Measurements from ENCODE around the gene TSACC. TPM values are rescaled to one million over a fixed set of nuclear protein-coding genes. Genes with fewer than 3 reads are reported as not detected.

Gene TSACC
- total RNA-seq, 6 experiments from 2014 or later = 0.37 to 1.1 (median 0.99) TPM; not detected in 2

- TF ChIP-seq POLR2A (IDR thresholded peaks at IDR 0.05) (no peak), CTCF (IDR thresholded peaks at IDR 0.05) (no peak)
- H3K4me1 ChIP-seq = no peaks in the 10 kb centered on the region
- ATAC-seq (no peak), DNase-seq (no peak)
- H3K4me3 ChIP-seq = no peak overlapping the region
- intact Hi-C loops (cut with DNase I) = no loop called here
- H3K27me3 ChIP-seq = no peaks in the 10 kb centered on the region
- no peak overlapping the region for H3K27ac ChIP-seq
- 61% methylated on average over 3 of the region's 8 CpGs for WGBS (ENCODE audit: insufficient coverage, low coverage, low lambda C conversion rate, missing lambda C conversion rate)
- no peaks in the 10 kb centered on the region for H3K9me3 ChIP-seq
- no peaks in the 10 kb centered on the region for H3K36me3 ChIP-seq
Measured at GRCh38 chr1:156391701-156392100, 53.4 kb downstream of the TSACC start.

- no peak for TF ChIP-seq CTCF (IDR thresholded peaks at IDR 0.05)
- TF ChIP-seq POLR2A (IDR thresholded peaks at IDR 0.05) = no peak
- ATAC-seq = no peak
- H3K27ac ChIP-seq = no peak overlapping the region
- 80% methylated on average over 11 of the region's 13 CpGs for WGBS (ENCODE audit: insufficient coverage, low coverage, low lambda C conversion rate, missing lambda C conversion rate)
- intact Hi-C loops (cut with DNase I) = no loop called here
- no peak overlapping the region for H3K4me3 ChIP-seq
- no peaks in the 10 kb centered on the region for H3K4me1 ChIP-seq
- no peak for DNase-seq
- no peaks in the 10 kb centered on the region for H3K27me3 ChIP-seq
- H3K9me3 ChIP-seq = no peaks in the 10 kb centered on the region
- H3K36me3 ChIP-seq = no peaks in the 10 kb centered on the region
Measured at GRCh38 chr1:156392452-156392853, 54.1 kb downstream of the TSACC start.

GRCh38 chr1:156393095-156393494, 54.8 kb downstream of the TSACC start:
- no peaks in the 10 kb centered on the region for H3K4me1 ChIP-seq
- intact Hi-C loops (cut with DNase I) = no loop called here
- TF ChIP-seq CTCF (IDR thresholded peaks at IDR 0.05) = no peak
- no peak for TF ChIP-seq POLR2A (IDR thresholded peaks at IDR 0.05)

GRCh38 chr1:156394082-156394481, 55.8 kb downstream of the TSACC start:
- no peak for TF ChIP-seq POLR2A (IDR thresholded peaks at IDR 0.05)
- no peak for TF ChIP-seq CTCF (IDR thresholded peaks at IDR 0.05)
- H3K4me1 ChIP-seq = no peaks in the 10 kb centered on the region
- H3K4me3 ChIP-seq = no peak overlapping the region
- intact Hi-C loops (cut with DNase I) = no loop called here
- DNase-seq (no peak), ATAC-seq (peak in 1 of 4 donors; percentile 80)
- H3K36me3 ChIP-seq = no peaks in the 10 kb centered on the region
- H3K9me3 ChIP-seq = no peaks in the 10 kb centered on the region
- H3K27me3 ChIP-seq = no peaks in the 10 kb centered on the region
- WGBS (ENCODE audit: insufficient coverage, low coverage, low lambda C conversion rate, missing lambda C conversion rate) = 80% methylated on average over 3 of the region's 9 CpGs
- H3K27ac ChIP-seq = no peak overlapping the region

More at GRCh38 chr1:156393095-156393494, 54.8 kb downstream of the TSACC start:
- no peak for DNase-seq
- Histone ChIP-seq H3K9me3 (no peaks in the 10 kb centered on the region), H3K27ac (no peak overlapping the region), H3K4me3 (no peak overlapping the region), H3K27me3 (no peaks in the 10 kb centered on the region), H3K36me3 (no peaks in the 10 kb centered on the region)
- no peak for ATAC-seq

- H3K27ac ChIP-seq = no peak overlapping the region
- 68% methylated on average over 9 of the region's 16 CpGs for WGBS (ENCODE audit: insufficient coverage, low coverage, low lambda C conversion rate, missing lambda C conversion rate)
- no peaks in the 10 kb centered on the region for H3K36me3 ChIP-seq
- DNase-seq = no peak
- no peaks in the 10 kb centered on the region for H3K9me3 ChIP-seq
- no peaks in the 10 kb centered on the region for H3K4me1 ChIP-seq
- H3K27me3 ChIP-seq = no peaks in the 10 kb centered on the region
- intact Hi-C loops (cut with DNase I) = no loop called here
- TF ChIP-seq POLR2A (IDR thresholded peaks at IDR 0.05) (no peak), CTCF (IDR thresholded peaks at IDR 0.05) (no peak)
- ATAC-seq = no peak
- H3K4me3 ChIP-seq = no peak overlapping the region
Measured at GRCh38 chr1:156394835-156395461, 56.6 kb downstream of the TSACC start.
